Iris pigment epithelial cell (primary cell): ENCODE data around the gene DNAJA4.
A peak's percentile ranks its signal among the peaks of the same experiment; 100 is the strongest.

Experiments
- DNase-seq: peaks from one replicate; pipeline ENCODE4 v3.0.0-alpha.2; 2011; ENCODE audit warnings: low read depth

The DNAJA4 gene

GRCh38 chr15:78315686-78316282, 51.4 kb downstream of the DNAJA4 start:
- DNase-seq: no peak

- no peak for DNase-seq
Observed at GRCh38 chr15:78316283-78317083, 52.1 kb downstream of the DNAJA4 start.

GRCh38 chr15:78317145-78317836, 52.9 kb downstream of the DNAJA4 start:
- DNase-seq: no peak

GRCh38 chr15:78319588-78319987, 55.2 kb downstream of the DNAJA4 start:
- DNase-seq: no peak

- no peak for DNase-seq
Observed at GRCh38 chr15:78320183-78320582, 55.8 kb downstream of the DNAJA4 start.

- no peak for DNase-seq
Observed at GRCh38 chr15:78321041-78321570, 56.7 kb downstream of the DNAJA4 start.

GRCh38 chr15:78321786-78322185, 57.4 kb downstream of the DNAJA4 start:
- DNase-seq: no peak

GRCh38 chr15:78322243-78322642, 57.9 kb downstream of the DNAJA4 start:
- DNase-seq: peak; percentile 54

- DNase-seq: no peak
Observed at GRCh38 chr15:78322724-78323521, 58.6 kb downstream of the DNAJA4 start.

GRCh38 chr15:78323693-78324092, 59.3 kb downstream of the DNAJA4 start:
- DNase-seq: no peak

GRCh38 chr15:78324144-78324543, 59.8 kb downstream of the DNAJA4 start:
- no peak for DNase-seq

- peak; percentile 48 for DNase-seq
Observed at GRCh38 chr15:78325092-78325843, 60.9 kb downstream of the DNAJA4 start.

- no peak for DNase-seq
Observed at GRCh38 chr15:78327466-78327865, 63.1 kb downstream of the DNAJA4 start.

- DNase-seq: no peak
Observed at GRCh38 chr15:78329625-78330024, 65.3 kb downstream of the DNAJA4 start.
